Stimulated activated naive B cell treated with anti-CD40 and anti-IgM and Interleukin-4, amounts not matched to agents 10 μg/mL and 1 μg/mL and 100 μg/mL, for 72 hours (primary cell): Measurements from ENCODE around the gene SHC3.

Experiments
- ATAC-seq, 2 donors: fragments of 150-1000 bp; cut with Tn5 transposase; replicated peaks; 2 replicates each; pipeline ENCODE4 v1.10.0; 2021; ENCODE audit warnings: moderate library complexity in 1 of 2
- DNase-seq: peaks from one replicate; pipeline ENCODE4 v3.0.0; 2021
- H3K27ac Mint-ChIP-seq: one replicate; pipeline ENCODE4 v1.8.0; 2022; ENCODE audit warnings: mild to moderate bottlenecking, mixed read lengths
- H3K27me3 Mint-ChIP-seq, 2 donors: one replicate each; pipeline ENCODE4 v1.8.0; 2022; ENCODE audit warnings: mixed read lengths in 2 of 2
- H3K36me3 Mint-ChIP-seq, 2 donors: one replicate each; pipeline ENCODE4 v1.8.0; 2022; ENCODE audit warnings: mixed read lengths in 2 of 2, mild to moderate bottlenecking in 1 of 2
- H3K4me1 Mint-ChIP-seq, 2 donors: one replicate each; pipeline ENCODE4 v1.8.0; 2022; ENCODE audit warnings: mixed read lengths in 2 of 2, mild to moderate bottlenecking in 1 of 2
- H3K4me3 Mint-ChIP-seq, 2 donors: one replicate each; pipeline ENCODE4 v1.8.0; 2022; ENCODE audit warnings: mild to moderate bottlenecking in 2 of 2, mixed read lengths in 2 of 2, moderate library complexity in 1 of 2
- H3K9me3 Mint-ChIP-seq, 2 donors: one replicate each; pipeline ENCODE4 v1.8.0; 2022; ENCODE audit warnings: mixed read lengths in 2 of 2, mild to moderate bottlenecking in 1 of 2

SHC3 gene

GRCh38 chr9:89178830-89179539, 367 bp upstream of the SHC3 start:
- Mint-ChIP-seq H3K9me3 (no peaks in the 10 kb centered on the region), H3K36me3 (peaks cover 0 to 9% of the 10 kb centered on the region in 2 donors), H3K27me3 (peaks cover 48 to 76% of the 10 kb centered on the region in 2 donors), H3K27ac (no peak overlapping the region), H3K4me3 (peak overlapping the region; percentile 1 to 21), H3K4me1 (peaks cover 13 to 20% of the 10 kb centered on the region in 2 donors)
- DNase-seq, result no peak
- no peak for ATAC-seq

- ATAC-seq (no peak), DNase-seq (no peak)
- no peak overlapping the region for H3K27ac Mint-ChIP-seq
- H3K27me3 Mint-ChIP-seq, result peaks cover 53 to 77% of the 10 kb centered on the region in 2 donors
- peaks cover 13 to 20% of the 10 kb centered on the region in 2 donors for H3K4me1 Mint-ChIP-seq
- no peaks in the 10 kb centered on the region for H3K9me3 Mint-ChIP-seq
- peaks cover 0 to 9% of the 10 kb centered on the region in 2 donors for H3K36me3 Mint-ChIP-seq
- no peak overlapping the region for H3K4me3 Mint-ChIP-seq
Measured at GRCh38 chr9:89177012-89177943, 1.3 kb downstream of the SHC3 start.

- no peak for DNase-seq
Measured at GRCh38 chr9:89175828-89176261, 2.8 kb downstream of the SHC3 start.

GRCh38 chr9:89174291-89174690, 4.3 kb downstream of the SHC3 start:
- DNase-seq (no peak), ATAC-seq (no peak)
- Mint-ChIP-seq H3K4me3 (no peak overlapping the region), H3K36me3 (peaks cover 0 to 4% of the 10 kb centered on the region in 2 donors), H3K9me3 (no peaks in the 10 kb centered on the region), H3K27me3 (peaks cover 43 to 62% of the 10 kb centered on the region in 2 donors), H3K4me1 (peaks cover 5 to 9% of the 10 kb centered on the region in 2 donors), H3K27ac (no peak overlapping the region)

More at GRCh38 chr9:89175828-89176261, 2.8 kb downstream of the SHC3 start:
- Mint-ChIP-seq H3K9me3 (no peaks in the 10 kb centered on the region), H3K36me3 (peaks cover 0 to 4% of the 10 kb centered on the region in 2 donors), H3K4me1 (peaks cover 13 to 20% of the 10 kb centered on the region in 2 donors), H3K27ac (no peak overlapping the region), H3K4me3 (no peak overlapping the region), H3K27me3 (peaks cover 55 to 69% of the 10 kb centered on the region in 2 donors)
- no peak for ATAC-seq

GRCh38 chr9:89173072-89173471, 5.5 kb downstream of the SHC3 start:
- H3K9me3 Mint-ChIP-seq, result no peaks in the 10 kb centered on the region
- H3K27me3 Mint-ChIP-seq, result peaks cover 36 to 54% of the 10 kb centered on the region in 2 donors
- no peak overlapping the region for H3K4me3 Mint-ChIP-seq
- H3K36me3 Mint-ChIP-seq, result no peaks in the 10 kb centered on the region
- DNase-seq, result no peak
- ATAC-seq, result no peak
- H3K27ac Mint-ChIP-seq, result no peak overlapping the region
- no peaks in the 10 kb centered on the region for H3K4me1 Mint-ChIP-seq

- peaks cover 36 to 50% of the 10 kb centered on the region in 2 donors for H3K27me3 Mint-ChIP-seq
- H3K36me3 Mint-ChIP-seq, result no peaks in the 10 kb centered on the region
- H3K27ac Mint-ChIP-seq, result no peak overlapping the region
- H3K4me1 Mint-ChIP-seq, result no peaks in the 10 kb centered on the region
- H3K9me3 Mint-ChIP-seq, result no peaks in the 10 kb centered on the region
- DNase-seq (no peak), ATAC-seq (no peak)
- no peak overlapping the region for H3K4me3 Mint-ChIP-seq
Measured at GRCh38 chr9:89172398-89172797, 6.2 kb downstream of the SHC3 start.

GRCh38 chr9:89171693-89172092, 6.9 kb downstream of the SHC3 start:
- H3K36me3 Mint-ChIP-seq, result no peaks in the 10 kb centered on the region

GRCh38 chr9:89171231-89171630, 7.4 kb downstream of the SHC3 start:
- Mint-ChIP-seq H3K27ac (no peak overlapping the region), H3K9me3 (no peaks in the 10 kb centered on the region), H3K27me3 (peaks cover 32 to 40% of the 10 kb centered on the region in 2 donors), H3K4me1 (no peaks in the 10 kb centered on the region), H3K4me3 (no peak overlapping the region), H3K36me3 (no peaks in the 10 kb centered on the region)
- ATAC-seq, result no peak
- DNase-seq, result no peak

More at GRCh38 chr9:89171693-89172092, 6.9 kb downstream of the SHC3 start:
- no peak overlapping the region for H3K27ac Mint-ChIP-seq
- no peaks in the 10 kb centered on the region for H3K4me1 Mint-ChIP-seq
- H3K4me3 Mint-ChIP-seq, result no peak overlapping the region
- H3K27me3 Mint-ChIP-seq, result peaks cover 29 to 43% of the 10 kb centered on the region in 2 donors
- no peak for DNase-seq
- no peaks in the 10 kb centered on the region for H3K9me3 Mint-ChIP-seq
- no peak for ATAC-seq

GRCh38 chr9:89168901-89169813, 9.5 kb downstream of the SHC3 start:
- Mint-ChIP-seq H3K4me3 (no peak overlapping the region), H3K4me1 (no peaks in the 10 kb centered on the region), H3K36me3 (no peaks in the 10 kb centered on the region), H3K9me3 (no peaks in the 10 kb centered on the region), H3K27me3 (peaks cover 30 to 37% of the 10 kb centered on the region in 2 donors), H3K27ac (no peak overlapping the region)
- DNase-seq (no peak), ATAC-seq (no peak)

GRCh38 chr9:89167788-89168187, 10.8 kb downstream of the SHC3 start:
- H3K27me3 Mint-ChIP-seq, result peaks cover 23 to 31% of the 10 kb centered on the region in 2 donors
- H3K36me3 Mint-ChIP-seq, result no peaks in the 10 kb centered on the region
- no peaks in the 10 kb centered on the region for H3K4me1 Mint-ChIP-seq
- no peaks in the 10 kb centered on the region for H3K9me3 Mint-ChIP-seq
- ATAC-seq (no peak), DNase-seq (no peak)
- no peak overlapping the region for H3K27ac Mint-ChIP-seq
- H3K4me3 Mint-ChIP-seq, result no peak overlapping the region

GRCh38 chr9:89166852-89167251, 11.8 kb downstream of the SHC3 start:
- H3K4me3 Mint-ChIP-seq, result no peak overlapping the region
- H3K36me3 Mint-ChIP-seq, result no peaks in the 10 kb centered on the region
- H3K9me3 Mint-ChIP-seq, result no peaks in the 10 kb centered on the region
- no peak for DNase-seq
- peaks cover 15 to 23% of the 10 kb centered on the region in 2 donors for H3K27me3 Mint-ChIP-seq
- no peak overlapping the region for H3K27ac Mint-ChIP-seq
- H3K4me1 Mint-ChIP-seq, result no peaks in the 10 kb centered on the region
- ATAC-seq, result no peak

GRCh38 chr9:89165880-89166279, 12.7 kb downstream of the SHC3 start:
- DNase-seq (no peak), ATAC-seq (no peak)
- Mint-ChIP-seq H3K4me3 (no peak overlapping the region), H3K27me3 (peaks cover 15 to 23% of the 10 kb centered on the region in 2 donors), H3K27ac (no peak overlapping the region), H3K9me3 (peaks cover 0 to 3% of the 10 kb centered on the region in 2 donors), H3K36me3 (no peaks in the 10 kb centered on the region), H3K4me1 (no peaks in the 10 kb centered on the region)

- no peak for ATAC-seq
- H3K4me1 Mint-ChIP-seq, result no peaks in the 10 kb centered on the region
- no peak overlapping the region for H3K27ac Mint-ChIP-seq
- H3K27me3 Mint-ChIP-seq, result peaks cover 16 to 25% of the 10 kb centered on the region in 2 donors
- H3K9me3 Mint-ChIP-seq, result peaks cover 0 to 3% of the 10 kb centered on the region in 2 donors
- DNase-seq, result no peak
- H3K36me3 Mint-ChIP-seq, result no peaks in the 10 kb centered on the region
- no peak overlapping the region for H3K4me3 Mint-ChIP-seq
Measured at GRCh38 chr9:89165341-89165740, 13.3 kb downstream of the SHC3 start.

- DNase-seq, result no peak
- no peak overlapping the region for H3K27ac Mint-ChIP-seq
- ATAC-seq, result no peak
- H3K4me1 Mint-ChIP-seq, result no peaks in the 10 kb centered on the region
- H3K4me3 Mint-ChIP-seq, result no peak overlapping the region
- H3K9me3 Mint-ChIP-seq, result peaks cover 0 to 3% of the 10 kb centered on the region in 2 donors
- no peaks in the 10 kb centered on the region for H3K36me3 Mint-ChIP-seq
- H3K27me3 Mint-ChIP-seq, result peaks cover 30 to 47% of the 10 kb centered on the region in 2 donors
Measured at GRCh38 chr9:89161221-89161620, 17.4 kb downstream of the SHC3 start.
